ENCODE data around the gene PPME1.

GRCh38 chr11:74208507-74208906 lies 37.4 kb downstream of the PPME1 start:
- TF ChIP-seq RAD21 (IDR thresholded peaks at IDR 0.05; ENCODE audit: low read length): no peak
- no peak for TF ChIP-seq CTCF (conservative IDR thresholded peaks at IDR 0.05; ENCODE audit: low read depth, low read length)
- no peak for TF ChIP-seq MAFK (IDR thresholded peaks at IDR 0.05; ENCODE audit: low read depth, low read length)
- no peak for TF ChIP-seq POLR2A (IDR thresholded peaks at IDR 0.05; ENCODE audit: low read depth, low read length)
- TF ChIP-seq SMC3 (IDR thresholded peaks at IDR 0.05; ENCODE audit: low read depth, low read length): no peak
- no peak for TF ChIP-seq ELK1 (IDR thresholded peaks at IDR 0.05; ENCODE audit: borderline replicate concordance, low read depth, low read length)
- TF ChIP-seq USF2 (IDR thresholded peaks at IDR 0.05; ENCODE audit: low read depth, low read length): no peak
- TF ChIP-seq CEBPB (IDR thresholded peaks at IDR 0.05; ENCODE audit: low read depth, low read length): no peak
